ENCODE data around the gene TRPM4.

Gene TRPM4

GRCh38 chr19:49133621-49134454, 23.8 kb upstream of the TRPM4 start:
- ChIA-PET POLR2A (ENCODE audit: low non-redundant PET) (no interaction called here), CTCF (interaction anchor here (1.1 kb wide), 1 partner anchor 10 kb away, joined by 3 read pairs; no protein-coding TSS in a partner anchor)
- no peak for TF ChIP-seq CTCF (conservative IDR thresholded peaks at IDR 0.05; ENCODE audit: low read depth)
- peak; percentile 64 for DNase-seq (ENCODE audit: low spot score)
- peak overlapping the region; percentile 61 for H3K27ac ChIP-seq

GRCh38 chr19:49135686-49136085, 21.9 kb upstream of the TRPM4 start:
- no peak for DNase-seq (ENCODE audit: low spot score)
- TF ChIP-seq CTCF (conservative IDR thresholded peaks at IDR 0.05; ENCODE audit: low read depth): no peak
- H3K27ac ChIP-seq: peak overlapping the region; percentile 40
- ChIA-PET CTCF (interaction anchor here (0.6 to 1.2 kb wide), 2 partner anchors 10 to 36 kb away, joined by 3 read pairs; no protein-coding TSS in a partner anchor), POLR2A (ENCODE audit: low non-redundant PET) (no interaction called here)

- POLR2A ChIA-PET (ENCODE audit: low non-redundant PET): no interaction called here
- no peak for TF ChIP-seq CTCF (conservative IDR thresholded peaks at IDR 0.05; ENCODE audit: low read depth)
- peak overlapping the region; percentile 40; the same call in 1 of the 2 replicates for H3K27ac ChIP-seq
- CTCF ChIA-PET: no interaction called here
- DNase-seq (ENCODE audit: low spot score): no peak
These were observed 20.8 kb upstream of the TRPM4 start for GRCh38 chr19:49136771-49137171.

- CTCF ChIA-PET: no interaction called here
- DNase-seq (ENCODE audit: low spot score): no peak
- TF ChIP-seq CTCF (conservative IDR thresholded peaks at IDR 0.05; ENCODE audit: low read depth): no peak
- POLR2A ChIA-PET (ENCODE audit: low non-redundant PET): interaction anchor here (0.7 kb wide), 1 partner anchor 1408 kb away, joined by 6 read pairs; no protein-coding TSS in a partner anchor
- H3K27ac ChIP-seq: no peak overlapping the region
These were observed 16.6 kb upstream of the TRPM4 start for GRCh38 chr19:49140951-49141350.

- POLR2A ChIA-PET (ENCODE audit: low non-redundant PET): interaction anchor here (0.6 kb wide), 1 partner anchor 9 kb away, joined by 3 read pairs; no protein-coding TSS in a partner anchor
These were observed 16.2 kb upstream of the TRPM4 start for GRCh38 chr19:49141352-49141751.

More at GRCh38 chr19:49141352-49141751, 16.2 kb upstream of the TRPM4 start:
- CTCF ChIA-PET: interaction anchor here (0.9 kb wide), 1 partner anchor 58 kb away, joined by 3 read pairs; no protein-coding TSS in a partner anchor
- no peak for DNase-seq (ENCODE audit: low spot score)
- no peak overlapping the region for H3K27ac ChIP-seq
- TF ChIP-seq CTCF (conservative IDR thresholded peaks at IDR 0.05; ENCODE audit: low read depth): no peak
